Activated CD8-positive, alpha-beta T cell treated with anti-CD3 and anti-CD28 coated beads for 36 hours (primary cell): Measurements from ENCODE around the gene PPP1R17. TPM values are rescaled to one million over a fixed set of nuclear protein-coding genes. Genes with fewer than 3 reads are reported as not detected.

ENCODE experiments used
- ATAC-seq: fragments of 200-7000 bp; cut with Tn5 transposase; one replicate; pipeline ENCODE4 v1.10.0; 2021; ENCODE audit warnings: mild to moderate bottlenecking, moderate library complexity
- CTCF ChIA-PET: fragments of 350-600 bp; sonication (Branson Sonifier 250); formaldehyde crosslinking; loops from one replicate; lab custom pipeline; 2021; ENCODE audit warnings: antibody characterized with exemption; lab: Charles Lee
- POLR2A ChIA-PET: fragments of 350-600 bp; sonication (Branson Sonifier 250); formaldehyde crosslinking; loops from one replicate; lab custom pipeline; 2021; ENCODE audit warnings: antibody characterized with exemption; lab: Charles Lee
- DNase-seq: peaks from one replicate; pipeline ENCODE4 v3.0.0-alpha.2; 2020
- H3K27ac Mint-ChIP-seq: one replicate; pipeline ENCODE4 v1.8.0; 2021; ENCODE audit warnings: mild to moderate bottlenecking, mixed read lengths
- H3K27me3 Mint-ChIP-seq: one replicate; pipeline ENCODE4 v1.8.0; 2021; ENCODE audit warnings: mixed read lengths
- H3K36me3 Mint-ChIP-seq: one replicate; pipeline ENCODE4 v1.8.0; 2021; ENCODE audit warnings: low read depth, mixed read lengths
- H3K4me1 Mint-ChIP-seq: one replicate; pipeline ENCODE4 v1.8.0; 2021; ENCODE audit warnings: low read depth, mixed read lengths
- H3K4me3 Mint-ChIP-seq: one replicate; pipeline ENCODE4 v1.8.0; 2021; ENCODE audit warnings: mild to moderate bottlenecking, moderate library complexity, mixed read lengths
- H3K9me3 Mint-ChIP-seq: one replicate; pipeline ENCODE4 v1.8.0; 2021; ENCODE audit warnings: mixed read lengths
- intact Hi-C: fragments of 100-400 bp; cut with micrococcal nuclease; formaldehyde crosslinking; loops from one replicate; pipeline ENCODE4 v1.10.0; 2022
- total RNA-seq, 2 experiments: library from RNA; stranded (reverse); gene quantifications; one replicate each; pipeline ENCODE4 v1.2.3, GENCODE V29; 2021
- TF ChIP-seq, protein P1 (sequence below): fragments of 200-600 bp; IDR thresholded peaks from one replicate; pipeline ENCODE4 v1.8.0; 2022; ENCODE audit warnings: antibody characterized with exemption, mild to moderate bottlenecking

The PPP1R17 gene
- total RNA-seq, 2 experiments from 2014 or later: not detected

DNA sequence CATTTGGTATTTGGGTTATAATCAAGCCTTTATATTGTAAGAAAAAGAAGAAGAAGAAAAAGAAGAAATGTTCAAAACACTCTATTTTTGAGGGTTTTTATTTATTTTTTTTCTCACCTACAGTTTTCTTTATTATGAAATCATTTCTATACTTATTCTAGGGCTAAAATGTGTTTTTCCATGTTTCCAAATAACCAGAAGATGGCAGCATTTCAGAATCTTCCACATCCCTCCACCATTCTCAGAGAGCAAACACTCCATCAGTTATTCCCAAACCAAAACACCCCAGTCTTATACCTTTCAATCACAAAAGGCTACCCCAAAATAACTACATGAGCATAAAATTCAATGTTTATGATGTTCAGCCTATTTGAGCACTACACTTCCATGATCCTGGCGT, 38.7 kb upstream of the PPP1R17 start:
- ATAC-seq (no peak), DNase-seq (no peak)
- Mint-ChIP-seq H3K27ac (no peak overlapping the region), H3K36me3 (no peaks in the 10 kb centered on the region), H3K9me3 (no peaks in the 10 kb centered on the region), H3K4me3 (no peak overlapping the region), H3K4me1 (no peaks in the 10 kb centered on the region), H3K27me3 (no peaks in the 10 kb centered on the region)
- TF ChIP-seq, protein P1, sequence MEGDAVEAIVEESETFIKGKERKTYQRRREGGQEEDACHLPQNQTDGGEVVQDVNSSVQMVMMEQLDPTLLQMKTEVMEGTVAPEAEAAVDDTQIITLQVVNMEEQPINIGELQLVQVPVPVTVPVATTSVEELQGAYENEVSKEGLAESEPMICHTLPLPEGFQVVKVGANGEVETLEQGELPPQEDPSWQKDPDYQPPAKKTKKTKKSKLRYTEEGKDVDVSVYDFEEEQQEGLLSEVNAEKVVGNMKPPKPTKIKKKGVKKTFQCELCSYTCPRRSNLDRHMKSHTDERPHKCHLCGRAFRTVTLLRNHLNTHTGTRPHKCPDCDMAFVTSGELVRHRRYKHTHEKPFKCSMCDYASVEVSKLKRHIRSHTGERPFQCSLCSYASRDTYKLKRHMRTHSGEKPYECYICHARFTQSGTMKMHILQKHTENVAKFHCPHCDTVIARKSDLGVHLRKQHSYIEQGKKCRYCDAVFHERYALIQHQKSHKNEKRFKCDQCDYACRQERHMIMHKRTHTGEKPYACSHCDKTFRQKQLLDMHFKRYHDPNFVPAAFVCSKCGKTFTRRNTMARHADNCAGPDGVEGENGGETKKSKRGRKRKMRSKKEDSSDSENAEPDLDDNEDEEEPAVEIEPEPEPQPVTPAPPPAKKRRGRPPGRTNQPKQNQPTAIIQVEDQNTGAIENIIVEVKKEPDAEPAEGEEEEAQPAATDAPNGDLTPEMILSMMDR: no peak
- ChIA-PET CTCF (no interaction called here), POLR2A (no interaction called here)
- intact Hi-C loops: no loop called here

DNA sequence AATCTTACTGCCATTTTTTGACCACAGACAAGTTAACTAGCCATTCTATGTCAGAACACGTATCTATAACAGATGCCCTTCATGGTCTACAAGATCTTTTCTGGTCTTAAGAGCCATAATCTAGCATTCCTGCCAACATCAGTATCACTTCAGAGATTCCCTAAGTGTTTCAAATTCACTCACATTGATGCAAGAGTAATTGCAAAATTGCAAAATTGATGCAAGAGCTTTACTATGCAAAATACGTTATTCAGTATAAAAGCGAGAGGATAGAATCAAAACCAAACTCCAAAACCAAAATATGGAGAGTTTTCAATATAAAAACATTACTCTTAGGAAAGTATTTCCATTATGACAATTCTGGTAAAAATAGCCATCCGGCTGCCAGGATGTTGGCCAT, 38.1 kb upstream of the PPP1R17 start:
- ChIA-PET POLR2A (no interaction called here), CTCF (no interaction called here)
- H3K27me3 Mint-ChIP-seq: no peaks in the 10 kb centered on the region
- H3K4me3 Mint-ChIP-seq: no peak overlapping the region
- no peaks in the 10 kb centered on the region for H3K36me3 Mint-ChIP-seq
- DNase-seq (no peak), ATAC-seq (no peak)
- no peaks in the 10 kb centered on the region for H3K4me1 Mint-ChIP-seq
- no peak overlapping the region for H3K27ac Mint-ChIP-seq
- intact Hi-C loops: no loop called here
- H3K9me3 Mint-ChIP-seq: no peaks in the 10 kb centered on the region
- TF ChIP-seq, protein P1: no peak

DNA sequence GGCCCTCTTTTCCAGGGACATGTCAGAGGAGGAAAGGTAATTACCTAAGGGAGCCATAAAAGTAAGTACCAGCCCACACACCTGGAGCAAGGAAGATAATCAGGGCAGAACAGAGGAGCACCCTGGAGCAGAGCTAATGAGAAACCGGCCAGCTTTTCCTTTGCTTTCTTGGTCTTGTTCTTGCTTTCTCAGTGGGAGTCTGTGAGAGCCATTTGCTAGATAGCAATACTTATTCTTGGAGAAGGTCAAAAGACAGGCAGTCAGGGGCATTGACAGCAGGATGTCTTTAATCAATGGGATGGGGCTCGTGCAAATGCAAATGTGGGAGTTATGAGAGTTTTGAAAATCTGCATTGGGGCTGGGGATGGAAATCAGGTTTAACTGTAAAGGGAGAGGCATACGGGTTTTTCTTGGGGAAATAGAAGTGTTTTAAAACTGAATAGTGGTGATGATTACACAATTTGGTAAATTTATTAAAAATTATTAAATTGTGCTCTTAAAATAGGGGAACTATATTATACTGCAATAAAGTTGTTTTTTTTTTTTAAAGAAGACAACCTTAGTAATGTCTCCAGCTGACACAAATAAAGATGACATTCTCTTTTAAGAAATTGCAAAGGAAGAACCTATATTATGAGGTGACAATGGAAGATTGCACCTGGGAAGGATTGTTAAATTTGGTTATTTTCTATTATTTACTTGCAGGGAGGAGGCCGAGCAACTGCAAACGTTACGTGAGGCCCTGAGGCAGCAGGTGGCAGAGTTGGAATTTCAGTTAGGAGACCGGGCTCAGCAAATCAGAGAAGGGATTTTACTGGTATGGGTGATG, 35.6 kb upstream of the PPP1R17 start:
- POLR2A ChIA-PET: no interaction called here
- Mint-ChIP-seq H3K4me1 (no peaks in the 10 kb centered on the region), H3K4me3 (no peak overlapping the region), H3K36me3 (no peaks in the 10 kb centered on the region), H3K9me3 (no peaks in the 10 kb centered on the region), H3K27ac (no peak overlapping the region), H3K27me3 (no peaks in the 10 kb centered on the region)
- no peak for ATAC-seq
- CTCF ChIA-PET: no interaction called here
- intact Hi-C loops: no loop called here
- DNase-seq: no peak
- TF ChIP-seq, protein P1: no peak

DNA sequence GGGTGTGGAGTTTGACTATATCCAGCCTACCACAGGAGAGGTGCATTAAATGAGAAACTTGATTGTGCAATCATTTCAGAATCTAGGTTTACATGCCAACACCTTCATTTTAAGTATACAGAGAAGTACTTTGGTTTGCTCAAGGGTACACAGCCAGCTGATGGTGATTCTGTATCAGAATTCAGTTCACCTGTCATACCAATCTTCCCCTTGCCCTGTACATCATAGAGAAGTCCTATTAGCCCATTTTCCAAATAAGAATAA, 35.0 kb upstream of the PPP1R17 start:
- POLR2A ChIA-PET: no interaction called here
- intact Hi-C loops: no loop called here
- no peak overlapping the region for H3K4me3 Mint-ChIP-seq
- no peaks in the 10 kb centered on the region for H3K9me3 Mint-ChIP-seq
- H3K36me3 Mint-ChIP-seq: no peaks in the 10 kb centered on the region
- no peaks in the 10 kb centered on the region for H3K4me1 Mint-ChIP-seq
- DNase-seq (no peak), ATAC-seq (no peak)
- CTCF ChIA-PET: no interaction called here
- H3K27me3 Mint-ChIP-seq: no peaks in the 10 kb centered on the region
- no peak overlapping the region for H3K27ac Mint-ChIP-seq
- TF ChIP-seq, protein P1: no peak

DNA sequence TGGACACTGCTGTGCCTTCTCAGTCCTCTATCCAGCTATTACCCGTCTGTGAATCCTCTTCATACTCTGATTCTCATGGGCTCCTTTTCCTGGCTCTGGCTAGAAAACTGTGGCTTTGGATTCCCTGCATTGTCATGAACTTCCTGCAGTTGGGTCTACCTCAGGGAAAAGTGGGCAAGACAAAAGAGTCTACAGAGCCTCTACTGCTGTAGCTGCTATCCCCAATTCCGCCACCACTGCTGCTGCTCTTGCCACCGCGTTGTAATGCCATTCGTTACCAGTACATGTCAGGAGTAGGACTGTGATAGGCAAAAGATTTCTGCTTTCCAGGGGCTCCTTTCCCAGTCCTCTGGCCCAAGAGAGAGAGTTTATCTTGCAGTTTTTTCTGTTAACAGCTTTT, 23.9 kb upstream of the PPP1R17 start:
- no peak for DNase-seq
- Mint-ChIP-seq H3K36me3 (no peaks in the 10 kb centered on the region), H3K9me3 (peaks cover 3% of the 10 kb centered on the region), H3K27me3 (no peaks in the 10 kb centered on the region), H3K27ac (no peak overlapping the region), H3K4me3 (no peak overlapping the region), H3K4me1 (no peaks in the 10 kb centered on the region)
- intact Hi-C loops: no loop called here
- ChIA-PET POLR2A (no interaction called here), CTCF (no interaction called here)
- no peak for ATAC-seq
- TF ChIP-seq, protein P1: no peak
